ENCODE results near the gene EFTUD2. TPM values are rescaled to one million over a fixed set of nuclear protein-coding genes. Genes with fewer than 3 reads are reported as not detected.

The EFTUD2 gene
- total and polyA plus RNA-seq, 2 of the 13 experiments (the other 11 are each of a cell fraction or from before 2014, with no cell fraction given), result 111 to 137 TPM

DNA sequence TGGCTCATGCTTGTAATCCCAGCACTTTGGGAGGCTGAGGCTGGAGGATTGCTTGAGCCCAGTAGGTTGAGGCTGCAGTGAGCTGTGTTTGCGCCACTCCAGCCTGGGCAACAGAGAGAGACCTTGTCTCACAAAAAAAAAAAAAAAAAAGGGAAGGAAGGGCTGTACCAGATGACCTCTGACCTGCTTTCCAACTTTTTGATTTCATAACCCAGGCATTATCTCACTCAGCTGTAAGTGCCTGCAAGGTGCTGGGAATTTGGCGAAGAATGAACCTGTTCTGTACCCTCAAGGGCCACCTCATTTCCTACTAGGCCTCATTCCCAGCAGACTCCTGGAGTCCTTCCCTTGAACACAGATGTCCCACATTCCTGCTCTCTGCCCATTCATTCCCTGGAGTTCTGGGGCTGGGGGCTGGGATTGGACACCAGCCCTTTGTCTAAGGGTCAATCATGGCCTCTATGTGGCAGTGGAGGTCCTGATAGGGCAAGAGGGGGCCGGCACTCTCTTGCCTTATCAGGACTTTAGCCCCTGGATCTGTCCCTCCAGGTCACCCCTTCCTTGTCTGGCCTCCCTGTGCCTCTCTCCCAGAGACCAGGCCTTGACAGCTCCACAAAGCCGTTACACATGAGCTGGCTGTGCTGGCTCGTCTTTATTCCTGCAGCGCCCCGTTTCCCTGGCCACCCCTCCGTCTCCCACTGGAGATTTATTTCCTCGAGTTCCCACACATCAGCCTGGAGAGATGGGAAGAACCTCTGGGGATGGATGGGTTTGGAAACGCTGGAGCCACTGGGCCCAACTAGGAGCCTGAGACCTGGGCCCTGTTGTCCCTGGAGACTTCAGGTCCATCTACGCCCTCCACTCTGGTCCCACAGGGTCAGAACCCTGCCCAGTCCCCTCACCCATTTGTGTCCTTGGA, 16.9 kb upstream of the EFTUD2 start:
- peak; percentile 86 for FAIRE-seq
- WGBS (ENCODE audit: low lambda C conversion rate), result 7% methylated on average over 11 of the region's 11 CpGs
- CTCF ChIA-PET (ENCODE audit: low intra/inter-chr PET ratio, low total read pairs), result no interaction called here
- Histone ChIP-seq H3K9me3 (ENCODE audit: low read length) (no peaks in the 10 kb centered on the region), H3K9ac (ENCODE audit: insufficient read depth, low read depth, low read length) (peak overlapping the region; percentile 53), H3K36me3 (replicated peaks in 1 of 2; ENCODE audit: control insufficient read depth in 1 of 2, insufficient read depth in 2 of 2, low read length in 2 of 2) (no peaks in the 10 kb centered on the region), H4K20me1 (ENCODE audit: insufficient read depth, low read length) (no peaks in the 10 kb centered on the region), H3K4me2 (ENCODE audit: low read depth, low read length) (peak overlapping the region; percentile 80), H3K4me3 (replicated peaks in 1 of 3; ENCODE audit: insufficient read depth in 1 of 3, low read depth in 2 of 3, low read length in 3 of 3) (peak overlapping the region; percentile 1 to 51 (median 17); a peak in 4 of 6 replicates), H3K4me1 (ENCODE audit: insufficient read depth, low read length) (peaks cover 56% of the 10 kb centered on the region), H2AFZ (ENCODE audit: low read length) (no peak overlapping the region), H3K27me3 (ENCODE audit: control insufficient read depth in 1 of 2, insufficient read depth in 2 of 2, low read length in 2 of 2) (peaks cover 10 to 40% of the 10 kb centered on the region in 2 experiments; a peak in 4 of 5 replicates), H3K27ac (ENCODE audit: extremely low read length, insufficient read depth, low read length) (peak overlapping the region; percentile 20), H3K79me2 (ENCODE audit: insufficient read depth, low read length) (no peaks in the 10 kb centered on the region)
- BruUV-seq (replicated peaks), result no TSS peak
- in situ Hi-C loops (cut with HindIII; ENCODE audit: extremely low pct_ligation_motif_present, low pct_unique_long_range_greater_than_20kb) (no loop called here), intact Hi-C loops (cut with micrococcal nuclease; ENCODE audit: unreplicated experiment) (no loop called here)
- ATAC-seq, result peak; percentile 61
- POLR2A ChIA-PET, result interaction anchor here (1.6 kb wide), 1 partner anchor 9 kb away, joined by 3 read pairs; no protein-coding TSS in a partner anchor
- peak; percentile 79 for DNase-seq (ENCODE audit: low spot score)
- TF ChIP-seq JDP2 (CRISPR knock-in tag; IDR thresholded peaks at IDR 0.05; ENCODE audit: borderline replicate concordance) (no peak), PPARG (CRISPR knock-in tag; conservative IDR thresholded peaks at IDR 0.05) (peak; percentile 76), SP2 (CRISPR knock-in tag; IDR thresholded peaks at IDR 0.05) (0 out of 2 replicates have a peak, but pooled peaks have one; percentile 40), ZNF557 (CRISPR knock-in tag; IDR thresholded peaks at IDR 0.05) (no peak), ELF3 (CRISPR knock-in tag; IDR thresholded peaks at IDR 0.05) (no peak), KLF13 (CRISPR knock-in tag; IDR thresholded peaks at IDR 0.05) (no peak), ZNF501 (CRISPR knock-in tag; IDR thresholded peaks at IDR 0.05) (peak; percentile 81), TCF7 (IDR thresholded peaks at IDR 0.05; ENCODE audit: low read depth) (no peak), CBX2 (IDR thresholded peaks at IDR 0.05; ENCODE audit: low read depth, low read length) (no peak), CBX2 (CRISPR knock-in tag; IDR thresholded peaks at IDR 0.05; ENCODE audit: low read depth) (no peak), ZNF34 (CRISPR knock-in tag; IDR thresholded peaks at IDR 0.05; ENCODE audit: borderline replicate concordance) (no peak), MAFF (IDR thresholded peaks at IDR 0.05; ENCODE audit: low read depth, low read length) (no peak), KMT2B (CRISPR knock-in tag; IDR thresholded peaks at IDR 0.05) (no peak), NCOR1 (IDR thresholded peaks at IDR 0.05; ENCODE audit: borderline replicate concordance, low read length) (peak; percentile 65; the same call in 1 of the 2 replicates), ZBTB7A (CRISPR knock-in tag; IDR thresholded peaks at IDR 0.05) (no peak), ZMYM4 (CRISPR knock-in tag; IDR thresholded peaks at IDR 0.05) (no peak), ZFP62 (CRISPR knock-in tag; IDR thresholded peaks at IDR 0.05) (no peak)
- TF ChIP-seq, protein P1, sequence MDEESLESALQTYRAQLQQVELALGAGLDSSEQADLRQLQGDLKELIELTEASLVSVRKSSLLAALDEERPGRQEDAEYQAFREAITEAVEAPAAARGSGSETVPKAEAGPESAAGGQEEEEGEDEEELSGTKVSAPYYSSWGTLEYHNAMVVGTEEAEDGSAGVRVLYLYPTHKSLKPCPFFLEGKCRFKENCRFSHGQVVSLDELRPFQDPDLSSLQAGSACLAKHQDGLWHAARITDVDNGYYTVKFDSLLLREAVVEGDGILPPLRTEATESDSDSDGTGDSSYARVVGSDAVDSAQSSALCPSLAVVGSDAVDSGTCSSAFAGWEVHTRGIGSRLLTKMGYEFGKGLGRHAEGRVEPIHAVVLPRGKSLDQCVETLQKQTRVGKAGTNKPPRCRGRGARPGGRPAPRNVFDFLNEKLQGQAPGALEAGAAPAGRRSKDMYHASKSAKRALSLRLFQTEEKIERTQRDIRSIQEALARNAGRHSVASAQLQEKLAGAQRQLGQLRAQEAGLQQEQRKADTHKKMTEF (CRISPR knock-in tag; IDR thresholded peaks at IDR 0.05), result 0 out of 2 replicates have a peak, but pooled peaks have one; percentile 19
- TF ChIP-seq, protein P2, sequence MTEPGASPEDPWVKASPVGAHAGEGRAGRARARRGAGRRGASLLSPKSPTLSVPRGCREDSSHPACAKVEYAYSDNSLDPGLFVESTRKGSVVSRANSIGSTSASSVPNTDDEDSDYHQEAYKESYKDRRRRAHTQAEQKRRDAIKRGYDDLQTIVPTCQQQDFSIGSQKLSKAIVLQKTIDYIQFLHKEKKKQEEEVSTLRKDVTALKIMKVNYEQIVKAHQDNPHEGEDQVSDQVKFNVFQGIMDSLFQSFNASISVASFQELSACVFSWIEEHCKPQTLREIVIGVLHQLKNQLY (CRISPR knock-in tag; IDR thresholded peaks at IDR 0.05), result no peak
- TF ChIP-seq, protein P3, sequence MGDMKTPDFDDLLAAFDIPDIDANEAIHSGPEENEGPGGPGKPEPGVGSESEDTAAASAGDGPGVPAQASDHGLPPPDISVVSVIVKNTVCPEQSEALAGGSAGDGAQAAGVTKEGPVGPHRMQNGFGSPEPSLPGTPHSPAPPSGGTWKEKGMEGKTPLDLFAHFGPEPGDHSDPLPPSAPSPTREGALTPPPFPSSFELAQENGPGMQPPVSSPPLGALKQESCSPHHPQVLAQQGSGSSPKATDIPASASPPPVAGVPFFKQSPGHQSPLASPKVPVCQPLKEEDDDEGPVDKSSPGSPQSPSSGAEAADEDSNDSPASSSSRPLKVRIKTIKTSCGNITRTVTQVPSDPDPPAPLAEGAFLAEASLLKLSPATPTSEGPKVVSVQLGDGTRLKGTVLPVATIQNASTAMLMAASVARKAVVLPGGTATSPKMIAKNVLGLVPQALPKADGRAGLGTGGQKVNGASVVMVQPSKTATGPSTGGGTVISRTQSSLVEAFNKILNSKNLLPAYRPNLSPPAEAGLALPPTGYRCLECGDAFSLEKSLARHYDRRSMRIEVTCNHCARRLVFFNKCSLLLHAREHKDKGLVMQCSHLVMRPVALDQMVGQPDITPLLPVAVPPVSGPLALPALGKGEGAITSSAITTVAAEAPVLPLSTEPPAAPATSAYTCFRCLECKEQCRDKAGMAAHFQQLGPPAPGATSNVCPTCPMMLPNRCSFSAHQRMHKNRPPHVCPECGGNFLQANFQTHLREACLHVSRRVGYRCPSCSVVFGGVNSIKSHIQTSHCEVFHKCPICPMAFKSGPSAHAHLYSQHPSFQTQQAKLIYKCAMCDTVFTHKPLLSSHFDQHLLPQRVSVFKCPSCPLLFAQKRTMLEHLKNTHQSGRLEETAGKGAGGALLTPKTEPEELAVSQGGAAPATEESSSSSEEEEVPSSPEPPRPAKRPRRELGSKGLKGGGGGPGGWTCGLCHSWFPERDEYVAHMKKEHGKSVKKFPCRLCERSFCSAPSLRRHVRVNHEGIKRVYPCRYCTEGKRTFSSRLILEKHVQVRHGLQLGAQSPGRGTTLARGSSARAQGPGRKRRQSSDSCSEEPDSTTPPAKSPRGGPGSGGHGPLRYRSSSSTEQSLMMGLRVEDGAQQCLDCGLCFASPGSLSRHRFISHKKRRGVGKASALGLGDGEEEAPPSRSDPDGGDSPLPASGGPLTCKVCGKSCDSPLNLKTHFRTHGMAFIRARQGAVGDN (CRISPR knock-in tag; IDR thresholded peaks at IDR 0.05), result peak; percentile 46
